Measurements from ENCODE around the gene DPF3. TPM values are rescaled to one million over a fixed set of nuclear protein-coding genes. Genes with fewer than 3 reads are reported as not detected.

Gene DPF3
- total RNA-seq, 1 donor from 2014 or later: 5.2 TPM

DNA sequence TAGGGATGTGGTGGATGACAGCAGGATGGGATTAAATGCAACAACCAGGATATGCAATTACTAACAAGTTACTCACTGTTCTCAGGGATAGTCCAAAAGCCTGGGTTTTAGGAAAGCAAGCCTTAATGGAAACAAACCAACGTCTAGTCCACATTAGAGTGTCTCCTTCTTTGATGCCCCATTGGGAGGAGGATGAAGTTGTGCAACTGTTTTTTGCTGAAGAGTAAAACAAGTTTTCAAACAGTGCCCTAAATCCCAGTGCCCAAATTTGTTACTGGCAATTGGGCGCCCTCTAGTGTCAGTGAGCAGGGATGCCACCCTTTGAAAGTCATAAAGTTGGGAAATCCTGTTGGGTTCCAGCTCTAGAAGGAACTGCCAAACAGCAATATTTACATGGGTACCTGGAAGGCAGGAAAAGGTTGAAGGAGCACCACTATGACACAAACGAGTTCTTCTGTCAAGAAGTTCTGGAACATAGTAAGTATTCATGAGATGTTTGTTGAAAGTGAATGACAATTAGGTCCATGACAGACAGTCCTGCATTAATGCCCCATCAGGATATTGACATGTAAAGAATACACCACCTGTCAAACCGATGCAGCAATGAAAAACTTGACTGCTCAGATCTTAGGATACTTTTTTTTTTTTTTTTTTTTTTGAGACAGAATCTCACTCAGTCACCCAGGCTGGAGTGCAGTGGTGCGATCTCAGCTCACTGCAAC is 11.1 kb upstream of the DPF3 start:
- ATAC-seq (peak; percentile 97), DNase-seq (ENCODE audit: low spot score) (peak; percentile 74)

DNA sequence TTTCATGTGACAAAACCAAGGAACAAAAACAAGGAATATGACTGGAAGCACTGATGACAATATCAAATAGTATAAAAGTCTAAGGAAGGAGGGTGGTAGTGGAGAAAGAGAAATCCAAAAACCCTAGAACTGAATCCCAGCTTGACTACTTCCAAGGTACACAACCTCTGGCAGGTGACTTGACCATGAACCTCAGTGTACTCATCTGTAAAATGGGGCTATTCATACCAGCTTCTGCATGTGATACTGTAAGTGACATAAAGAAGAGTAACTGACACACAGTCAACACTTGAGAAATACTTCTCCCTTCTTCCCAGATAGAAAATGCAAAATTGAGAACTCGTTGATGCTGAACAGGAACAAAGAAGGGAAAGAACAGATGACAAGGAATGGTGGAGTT is 10.3 kb upstream of the DPF3 start:
- ATAC-seq (no peak), DNase-seq (ENCODE audit: low spot score) (no peak)

DNA sequence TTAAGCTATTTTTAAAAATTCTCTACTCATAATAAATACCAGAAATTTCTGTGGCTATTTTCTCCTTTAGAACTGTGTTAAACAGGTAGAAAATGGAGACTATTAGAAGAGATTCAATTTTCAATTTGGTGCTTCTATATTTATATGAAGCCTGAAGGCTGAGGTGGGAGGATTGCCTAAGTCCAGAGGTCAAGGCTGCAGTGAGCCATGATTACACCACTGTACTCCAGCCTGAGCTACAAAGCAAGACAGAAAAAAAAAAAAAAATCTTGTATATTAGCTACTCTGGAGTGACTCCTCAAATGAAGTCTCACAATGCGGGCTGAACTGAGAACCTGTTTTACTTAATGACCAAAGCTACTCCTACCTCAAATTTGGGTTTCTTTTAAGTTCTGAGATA is 9.8 kb upstream of the DPF3 start:
- ATAC-seq (no peak), DNase-seq (ENCODE audit: low spot score) (no peak)

DNA sequence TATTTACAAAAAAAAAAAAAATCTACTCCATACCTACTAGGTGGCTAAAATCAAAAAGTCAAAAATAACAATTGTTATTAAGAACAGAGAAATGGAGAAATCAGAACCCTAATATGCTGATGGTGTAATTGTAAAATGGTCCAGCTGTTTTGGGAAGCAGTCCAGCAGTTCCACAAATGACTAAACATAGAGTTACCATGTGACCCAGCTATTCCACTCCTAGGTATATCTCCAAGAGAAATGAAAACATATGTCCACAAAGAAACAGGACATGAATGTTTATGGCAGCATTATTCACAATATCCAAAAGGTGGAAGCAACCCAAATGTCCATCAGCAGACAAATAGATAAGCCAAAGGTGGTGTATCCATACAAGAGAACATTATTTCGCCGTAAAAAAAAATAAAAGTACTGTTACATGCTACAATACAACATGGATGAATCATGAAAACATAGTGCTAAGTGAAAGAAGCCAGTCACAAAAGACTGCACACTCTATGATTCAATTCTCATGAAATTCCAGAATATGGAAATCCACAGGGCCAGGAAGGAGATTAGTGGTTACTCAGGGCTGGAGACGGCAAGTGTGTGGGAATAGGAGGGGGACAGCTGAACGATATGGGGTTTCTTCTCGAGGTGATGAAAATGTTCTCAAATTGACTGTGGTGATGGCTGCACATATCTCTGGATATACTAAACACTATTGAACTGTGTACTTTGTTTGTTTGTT is 9.1 kb upstream of the DPF3 start:
- ATAC-seq (no peak), DNase-seq (ENCODE audit: low spot score) (no peak)

DNA sequence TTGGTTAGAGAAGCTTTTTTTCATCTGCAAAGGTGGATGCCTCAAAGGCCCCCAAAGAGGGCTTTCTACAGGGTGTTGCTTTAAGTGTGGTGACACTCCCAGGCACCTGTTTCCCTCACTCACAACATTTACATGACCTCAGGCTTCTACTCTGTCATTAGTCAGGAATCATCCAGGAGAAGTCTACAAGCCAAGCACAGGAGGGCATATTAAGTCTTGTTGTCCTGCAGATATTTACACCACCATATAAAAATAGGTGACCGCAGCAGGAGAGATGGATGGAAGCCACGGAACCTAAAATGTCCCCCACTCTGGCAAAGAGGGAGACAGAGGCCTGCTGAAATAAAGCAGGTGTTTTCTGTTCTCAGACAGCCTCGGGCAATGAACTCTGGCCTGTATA is 7.5 kb upstream of the DPF3 start:
- no peak for DNase-seq (ENCODE audit: low spot score)
- ATAC-seq: no peak

DNA sequence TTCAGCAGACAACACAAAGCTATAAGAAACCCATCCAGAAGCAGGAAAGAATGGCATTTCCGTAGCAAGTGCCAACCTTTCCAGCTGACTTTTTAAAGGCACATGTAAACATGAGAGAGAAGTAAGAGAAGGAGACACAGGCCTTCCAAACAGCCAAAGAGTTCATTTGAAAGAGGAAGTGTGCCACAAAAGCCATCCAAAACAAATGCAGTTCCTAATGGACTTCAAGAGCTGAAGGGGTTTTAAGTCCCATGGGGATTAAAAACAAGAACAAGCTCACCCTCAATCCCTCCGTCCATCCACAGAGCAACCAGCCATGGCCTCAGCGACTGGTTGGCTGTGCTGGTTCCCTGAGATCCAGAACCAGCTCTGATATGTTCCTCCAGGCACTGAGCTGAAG is 4.5 kb upstream of the DPF3 start:
- DNase-seq (ENCODE audit: low spot score): no peak
- ATAC-seq: no peak

GRCh38 chr14:72894623-72895378 is 900 bp upstream of the DPF3 start:
- peak; percentile 47 for ATAC-seq
- DNase-seq (ENCODE audit: low spot score): peak; percentile 60

GRCh38 chr14:72894323-72894622 is 372 bp upstream of the DPF3 start:
- no peak for DNase-seq (ENCODE audit: low spot score)
- no peak for ATAC-seq

DNA sequence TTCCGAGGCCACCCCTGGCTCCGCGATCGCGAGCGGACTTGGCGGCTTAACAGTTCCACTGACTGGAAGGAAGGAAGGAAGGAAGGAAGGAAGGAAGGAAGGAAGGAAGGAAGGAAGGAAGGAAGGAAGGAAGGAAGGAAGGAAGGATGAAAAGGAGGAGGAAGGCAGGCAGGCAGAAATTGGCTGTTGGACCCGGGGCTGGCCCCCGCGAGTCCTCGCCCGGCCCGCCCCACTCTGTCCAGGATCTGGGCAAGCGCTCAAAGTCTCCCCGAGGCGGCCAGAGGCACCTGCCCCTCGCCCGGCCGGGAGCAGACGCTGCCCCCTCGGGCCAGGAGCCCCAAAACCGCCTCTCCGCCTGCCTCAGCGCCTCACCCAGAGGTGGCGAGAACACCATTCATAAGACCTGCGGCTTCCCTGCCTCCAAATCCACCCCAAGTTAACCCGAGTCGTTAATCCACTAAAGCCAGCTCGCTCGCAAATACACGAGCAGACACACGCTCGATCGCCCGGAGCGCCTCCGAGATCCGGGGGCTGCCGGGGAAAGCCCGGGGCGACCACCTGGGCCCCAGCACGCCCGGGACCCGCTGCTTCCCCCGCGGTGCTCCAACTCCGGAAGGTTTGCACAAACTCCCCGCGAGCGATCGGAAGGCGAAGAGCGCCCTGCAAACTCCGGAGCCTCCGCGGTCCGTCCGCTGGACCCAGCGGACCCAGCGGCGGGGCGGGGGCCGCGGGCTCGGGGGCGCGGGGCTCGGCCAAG is 844 bp downstream of the DPF3 start:
- peak; percentile 60 for ATAC-seq
- DNase-seq (ENCODE audit: low spot score): peak; percentile 61

DNA sequence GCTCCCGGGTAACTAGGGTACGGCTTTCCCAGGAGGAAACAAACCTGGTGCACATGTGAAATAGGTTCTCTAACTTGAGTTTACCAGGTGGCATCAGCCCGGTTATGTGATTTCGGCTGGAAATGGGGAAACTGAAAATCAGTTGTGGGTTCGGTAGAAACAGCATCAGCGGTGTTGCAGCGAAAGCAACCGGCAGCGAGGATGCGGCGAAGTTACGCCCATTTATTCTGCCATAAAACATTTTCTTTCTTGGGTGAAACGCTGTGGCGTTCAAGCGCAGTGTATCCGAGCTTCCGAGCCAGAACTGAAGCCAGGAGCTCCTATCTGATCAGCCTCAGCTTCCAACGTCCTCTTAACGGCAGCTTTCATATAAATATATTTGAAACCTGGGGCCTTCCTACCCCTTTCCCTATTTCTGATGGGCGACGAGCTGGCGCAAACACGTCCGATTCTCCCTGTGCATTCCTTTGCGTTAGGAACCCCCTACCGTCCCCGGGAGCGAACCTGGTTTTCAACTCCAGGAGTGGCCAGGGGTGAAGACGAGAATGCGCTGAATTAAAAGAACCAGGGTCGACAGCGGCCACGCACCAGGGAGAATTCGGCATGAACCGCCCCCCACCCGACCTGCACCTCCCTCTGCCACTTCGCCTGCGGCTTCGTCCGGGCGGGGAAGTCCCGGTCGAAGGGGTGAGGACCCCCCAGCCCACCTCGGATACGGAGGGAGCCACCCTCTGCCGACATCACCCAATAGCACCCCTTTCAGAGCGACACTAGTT is 1.6 kb downstream of the DPF3 start:
- ATAC-seq: no peak
- no peak for DNase-seq (ENCODE audit: low spot score)

GRCh38 chr14:72891666-72892102 is 2.2 kb downstream of the DPF3 start:
- ATAC-seq (no peak), DNase-seq (ENCODE audit: low spot score) (no peak)

- ATAC-seq (no peak), DNase-seq (ENCODE audit: low spot score) (no peak)
Measured at GRCh38 chr14:72889366-72889765, 4.5 kb downstream of the DPF3 start.

GRCh38 chr14:72888636-72889201 is 5.2 kb downstream of the DPF3 start:
- no peak for DNase-seq (ENCODE audit: low spot score)
- no peak for ATAC-seq

DNA sequence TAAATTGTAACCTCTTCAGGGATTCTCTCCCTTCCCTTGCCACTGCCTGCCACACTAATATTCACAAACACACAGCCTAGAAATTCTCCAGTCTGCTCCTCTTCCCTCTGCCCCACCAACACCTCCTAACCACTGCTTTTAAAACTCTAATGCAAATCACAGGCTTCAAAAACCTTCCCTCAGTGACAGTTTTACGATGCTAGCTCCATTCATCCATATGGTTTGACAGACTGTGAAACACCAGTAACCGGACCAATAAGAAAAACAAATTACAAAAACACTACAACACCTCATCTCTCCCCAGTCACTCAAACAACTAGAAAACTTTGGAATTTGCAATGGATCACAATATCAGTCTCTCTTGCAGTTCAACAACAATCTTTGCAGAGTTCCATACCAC is 5.7 kb downstream of the DPF3 start:
- ATAC-seq (no peak), DNase-seq (ENCODE audit: low spot score) (no peak)

GRCh38 chr14:72887514-72887913 is 6.4 kb downstream of the DPF3 start:
- ATAC-seq (no peak), DNase-seq (ENCODE audit: low spot score) (no peak)

GRCh38 chr14:72884386-72884785 is 9.5 kb downstream of the DPF3 start:
- ATAC-seq: no peak
- no peak for DNase-seq (ENCODE audit: low spot score)

DNA sequence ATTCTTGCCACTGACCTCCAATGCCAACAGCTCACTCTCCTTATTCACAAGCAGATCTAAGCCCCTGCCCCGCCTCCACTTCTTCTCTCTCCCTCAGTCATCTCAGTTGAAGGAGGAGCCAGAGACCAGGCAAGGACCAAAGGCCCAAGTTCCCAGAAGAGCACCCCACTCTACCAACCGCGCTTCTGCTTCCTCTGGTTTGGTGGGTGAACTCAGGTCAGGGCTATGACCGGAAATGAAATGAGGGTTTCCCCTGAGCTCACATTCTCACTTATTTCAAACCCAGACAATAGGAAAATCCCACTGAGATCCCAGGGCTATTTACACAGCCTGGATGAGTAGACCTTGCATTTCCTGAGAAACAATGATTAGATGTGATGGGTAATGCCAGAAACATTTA is 9.9 kb downstream of the DPF3 start:
- no peak for ATAC-seq
- DNase-seq (ENCODE audit: low spot score): no peak

GRCh38 chr14:72883109-72883508 is 10.8 kb downstream of the DPF3 start:
- no peak for ATAC-seq

DNA sequence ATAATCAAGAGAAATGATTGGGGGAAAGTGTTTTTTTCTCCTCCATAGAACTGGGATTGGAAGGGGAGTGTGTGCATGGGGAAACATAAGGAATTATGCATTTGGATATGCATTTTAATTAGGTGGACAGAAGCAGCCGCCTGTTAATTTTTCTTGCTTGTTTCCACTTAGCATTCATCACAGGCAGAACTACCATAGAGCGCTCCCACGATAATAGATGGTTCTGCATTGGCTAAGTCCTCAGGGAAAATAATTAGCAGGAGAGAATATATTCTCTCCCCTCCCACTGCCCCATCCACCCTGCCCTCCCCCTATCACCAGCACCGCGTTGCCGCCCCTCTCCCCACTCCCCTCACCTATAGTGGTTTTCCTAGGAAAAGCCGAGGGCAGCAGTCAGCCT is 11.4 kb downstream of the DPF3 start:
- ATAC-seq: no peak

More at GRCh38 chr14:72883109-72883508, 10.8 kb downstream of the DPF3 start:
- no peak for DNase-seq (ENCODE audit: low spot score)

DNA sequence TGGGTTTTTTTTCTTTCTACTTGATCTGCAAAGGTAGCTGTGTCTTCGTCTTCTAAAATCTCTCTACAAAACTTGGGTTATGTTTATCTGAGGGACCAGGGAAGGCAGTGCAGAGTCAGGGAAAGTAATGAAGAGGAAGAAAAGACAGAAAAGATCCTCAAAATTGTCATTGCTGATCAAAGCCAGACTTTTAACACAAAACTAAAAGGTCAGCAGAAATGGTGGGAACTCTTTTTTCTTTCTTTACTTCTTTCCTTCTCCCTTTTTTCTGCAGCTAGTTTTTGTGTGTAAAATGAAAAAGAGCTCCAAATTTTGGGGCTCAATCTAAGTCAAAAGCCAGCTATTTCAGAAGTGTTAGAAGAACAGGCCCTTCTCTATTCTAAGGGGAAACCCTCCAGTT is 11.9 kb downstream of the DPF3 start:
- DNase-seq (ENCODE audit: low spot score) (no peak), ATAC-seq (no peak)

More for the DNA sequence above, 11.4 kb downstream of the DPF3 start:
- no peak for DNase-seq (ENCODE audit: low spot score)
